Kidney (tissue), 14 donors: Measurements from ENCODE around the gene CCDC172. TPM values are rescaled to one million over a fixed set of nuclear protein-coding genes. Genes with fewer than 3 reads are reported as not detected.
A peak's percentile ranks its signal among the peaks of the same experiment; 100 is the strongest.

Experiments used
- DNase-seq, 5 donors: peaks; one replicate each; pipeline ENCODE4 v3.0.0-alpha.2; 2013 to 2020
- FAIRE-seq: peaks from 2 replicates; lab custom pipeline; 2012; peaks lifted over from hg19 to GRCh38; lab: Jason Lieb, UNC
- H3K27ac ChIP-seq, 2 donors: one replicate each; pipeline ENCODE4 v1.7.0; 2013; ENCODE audit warnings: low read depth in 2 of 2, low read length in 2 of 2, inconsistent platforms in 1 of 2
- H3K27me3 ChIP-seq: one replicate; pipeline ENCODE4 v1.7.1; 2013; ENCODE audit warnings: low read length, inconsistent platforms; ENCODE audit not compliant: control insufficient read depth, insufficient read depth
- H3K36me3 ChIP-seq, 3 donors: one replicate each; pipeline versions ENCODE4 v1.7.0 to v1.7.1; 2013; ENCODE audit warnings: low read length in 3 of 3, control low read depth in 1 of 3, inconsistent platforms in 1 of 3; ENCODE audit not compliant: insufficient read depth in 3 of 3, control insufficient read depth in 2 of 3
- H3K4me1 ChIP-seq, 3 donors: one replicate each; pipeline versions ENCODE4 v1.7.0 to v1.7.1; 2013; ENCODE audit warnings: low read length in 3 of 3, inconsistent platforms in 1 of 3, low read depth in 1 of 3; ENCODE audit not compliant: control insufficient read depth in 2 of 3, insufficient read depth in 2 of 3
- H3K4me3 ChIP-seq, 3 donors: one replicate each; pipeline versions ENCODE4 v1.7.0 to v1.8.1; 2013; ENCODE audit warnings: low read length in 3 of 3, control low read depth in 1 of 3, inconsistent platforms in 1 of 3
- H3K9ac ChIP-seq, 3 donors: one replicate each; pipeline versions ENCODE4 v1.7.0 to v1.7.1; 2013; ENCODE audit warnings: low read length in 3 of 3, control low read depth in 1 of 3, inconsistent platforms in 1 of 3
- H3K9me3 ChIP-seq, 3 donors: one replicate each; pipeline versions ENCODE4 v1.7.0 to v1.7.1; 2013; ENCODE audit warnings: low read length in 3 of 3, control low read depth in 1 of 3, inconsistent platforms in 1 of 3; ENCODE audit not compliant: control insufficient read depth in 2 of 3, insufficient read depth in 1 of 3
- CTCF ChIP-seq: IDR thresholded peaks from 3 replicates; pipeline ENCODE4 v1.5.1; 2012; ENCODE audit warnings: mild to moderate bottlenecking, moderate library complexity, borderline replicate concordance; ENCODE audit not compliant: insufficient read depth; ENCODE audit errors: extremely low read depth
- intact Hi-C: fragments of 100-400 bp; cut with DNase I; formaldehyde crosslinking; loops from one replicate; pipeline ENCODE4 v1.11.1; 2022
- polyA plus RNA-seq: library from polyadenylated mRNA; stranded (reverse); fragments of 350-450 nt; fragmentation: Illumina TruSeq; extraction: RNeasy Lipid Tissue Mini Kit (QIAGEN cat#74804); gene quantifications from one replicate; pipeline ENCODE4 v1.2.3, GENCODE V29; 2014; ENCODE audit warnings: low read depth, low replicate concordance; ENCODE audit not compliant: insufficient read depth
- total RNA-seq: library from RNA; stranded (reverse); fragmentation: NEBNext Ultra II Directional; extraction: Animal tissue kit (Norgen Biotek cat#: 25700); gene quantifications from one replicate; pipeline ENCODE4 v1.2.1, GENCODE V29; 2021
- donor health status: control.
- donor health status: control.
- donor health status: control.
- donor health status: control.
- donor health status: control.
- donor health status: DM: yes; HTN: yes; CAD: no.
- donor health status: Normal renal cell carcinoma (clear cell type).

The CCDC172 gene
- total and polyA plus RNA-seq, 2 donors from 2014 or later = not detected

GRCh38 chr10:116281775-116282174, 42.5 kb upstream of the CCDC172 start:
- TF ChIP-seq CTCF = no peak
- no peak overlapping the region for H3K9ac ChIP-seq
- H3K27me3 ChIP-seq = no peaks in the 10 kb centered on the region
- H3K9me3 ChIP-seq = no peaks in the 10 kb centered on the region
- intact Hi-C loops = loop anchor here (10.0 kb wide), 1 partner anchor 567 kb away; no protein-coding TSS in a partner anchor
- DNase-seq (no peak), FAIRE-seq (no peak)
- H3K27ac ChIP-seq = no peak overlapping the region
- no peak overlapping the region for H3K4me3 ChIP-seq
- H3K4me1 ChIP-seq = no peaks in the 10 kb centered on the region
- H3K36me3 ChIP-seq = no peaks in the 10 kb centered on the region

DNA sequence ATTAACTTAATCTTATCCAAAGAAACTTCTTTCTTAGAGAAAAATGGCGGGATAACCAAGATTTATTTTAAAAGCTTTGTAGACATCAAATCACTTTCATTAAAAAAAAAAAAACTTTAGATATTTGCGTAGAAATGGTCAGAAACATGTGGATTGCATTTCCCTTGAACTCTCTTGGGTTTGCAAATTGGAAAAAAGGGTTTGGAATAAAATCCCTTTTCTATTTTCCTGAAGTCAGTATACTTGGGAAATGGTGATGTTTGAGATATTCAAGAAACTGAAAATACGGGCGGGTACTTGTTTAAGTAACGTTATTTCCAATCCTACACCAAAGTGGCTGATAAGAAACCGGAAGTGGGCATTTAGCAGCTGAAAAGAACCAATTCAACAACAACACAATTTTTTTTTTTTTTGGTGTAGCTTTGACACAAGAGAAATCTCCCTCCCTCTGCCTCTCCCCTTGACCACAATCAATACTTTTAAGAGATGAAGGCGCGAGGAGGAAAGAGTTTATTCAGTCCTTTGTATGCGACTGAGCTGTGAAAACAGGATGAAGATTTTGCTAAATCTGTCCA, 37.5 kb upstream of the CCDC172 start:
- Histone ChIP-seq H3K9ac (no peak overlapping the region), H3K4me3 (no peak overlapping the region), H3K27ac (no peak overlapping the region), H3K36me3 (no peaks in the 10 kb centered on the region), H3K27me3 (no peaks in the 10 kb centered on the region), H3K4me1 (no peaks in the 10 kb centered on the region), H3K9me3 (no peaks in the 10 kb centered on the region)
- FAIRE-seq (no peak), DNase-seq (no peak)
- no peak for TF ChIP-seq CTCF
- intact Hi-C loops = loop anchor here (10.0 kb wide), 1 partner anchor 572 kb away; no protein-coding TSS in a partner anchor

- TF ChIP-seq CTCF = peak; percentile 70
- H3K27ac ChIP-seq = no peak overlapping the region
- H3K4me3 ChIP-seq = no peak overlapping the region
- H3K9me3 ChIP-seq = no peaks in the 10 kb centered on the region
- no peaks in the 10 kb centered on the region for H3K36me3 ChIP-seq
- intact Hi-C loops = loop anchor here (10.0 kb wide), 1 partner anchor 573 kb away; no protein-coding TSS in a partner anchor
- DNase-seq = peak in 4 of 5 donors; percentile 36 to 80 (median 60)
- H3K4me1 ChIP-seq = no peaks in the 10 kb centered on the region
- H3K27me3 ChIP-seq = no peaks in the 10 kb centered on the region
- FAIRE-seq = peak; percentile 96
- no peak overlapping the region for H3K9ac ChIP-seq
Measured at GRCh38 chr10:116287906-116288501, 36.2 kb upstream of the CCDC172 start.
